GM19239 (cell line): Measurements from ENCODE around the gene ADAMTS7.
"Not testable (repeated sequence)": the region's sequence is repeated elsewhere in the genome, so short reads cannot be mapped to it uniquely, and the experiment has no call there.

Experiments
- DNase-seq: peaks from one replicate; pipeline ENCODE4 v3.0.0; 2011; ENCODE audit warnings: low spot score; ENCODE audit not compliant: insufficient read length
- FAIRE-seq: peaks from 2 replicates; lab custom pipeline; 2011; peaks lifted over from hg19 to GRCh38; lab: Jason Lieb, UNC

ADAMTS7 gene

GRCh38 chr15:78734451-78735064 is 76.7 kb downstream of the ADAMTS7 start:
- DNase-seq = no peak
- no peak for FAIRE-seq

- FAIRE-seq (no peak), DNase-seq (no peak)
Measured at GRCh38 chr15:78732634-78733033, 78.6 kb downstream of the ADAMTS7 start.

GRCh38 chr15:78730955-78731354 is 80.3 kb downstream of the ADAMTS7 start:
- DNase-seq (no peak), FAIRE-seq (no peak)

GRCh38 chr15:78728427-78728826 is 82.8 kb downstream of the ADAMTS7 start:
- not testable (repeated sequence) for FAIRE-seq, DNase-seq

- DNase-seq (no peak), FAIRE-seq (no peak)
Measured at GRCh38 chr15:78727561-78727960, 83.7 kb downstream of the ADAMTS7 start.

- FAIRE-seq (no peak), DNase-seq (no peak)
Measured at GRCh38 chr15:78726870-78727551, 84.3 kb downstream of the ADAMTS7 start.

GRCh38 chr15:78719819-78720450 is 91.3 kb downstream of the ADAMTS7 start:
- FAIRE-seq, DNase-seq: not testable (repeated sequence)

- DNase-seq = no peak
- FAIRE-seq = no peak
Measured at GRCh38 chr15:78718837-78719236, 92.4 kb downstream of the ADAMTS7 start.

- FAIRE-seq = no peak
- DNase-seq = no peak
Measured at GRCh38 chr15:78717956-78718656, 93.2 kb downstream of the ADAMTS7 start.

- no peak for FAIRE-seq
- no peak for DNase-seq
Measured at GRCh38 chr15:78716651-78717050, 94.6 kb downstream of the ADAMTS7 start.

- DNase-seq = no peak
- FAIRE-seq = no peak
Measured at GRCh38 chr15:78715930-78716329, 95.3 kb downstream of the ADAMTS7 start.

- FAIRE-seq (no peak), DNase-seq (no peak)
Measured at GRCh38 chr15:78715434-78715833, 95.8 kb downstream of the ADAMTS7 start.

- no peak for FAIRE-seq
Measured at GRCh38 chr15:78714890-78715289, 96.4 kb downstream of the ADAMTS7 start.

GRCh38 chr15:78712797-78713515 is 98.3 kb downstream of the ADAMTS7 start:
- FAIRE-seq = no peak
- no peak for DNase-seq

More at GRCh38 chr15:78714890-78715289, 96.4 kb downstream of the ADAMTS7 start:
- no peak for DNase-seq

GRCh38 chr15:78711638-78712037 is 99.6 kb downstream of the ADAMTS7 start:
- FAIRE-seq = no peak

GRCh38 chr15:78709263-78709882 is 101.9 kb downstream of the ADAMTS7 start:
- FAIRE-seq (no peak), DNase-seq (peak; percentile 52)

More at GRCh38 chr15:78711638-78712037, 99.6 kb downstream of the ADAMTS7 start:
- DNase-seq = no peak
